Jurkat, Clone E6-1 (cell line): ENCODE results near the gene CRYBG2.

ENCODE experiments used
- DNase-seq: peaks from one replicate; pipeline ENCODE4 v3.0.0-alpha.2; 2011; ENCODE audit warnings: low read depth, low spot score
- H3K4me3 ChIP-seq: 2 replicates; pipeline ENCODE4 v1.5.1; 2011; ENCODE audit warnings: mild to moderate bottlenecking, low read length, control low read depth, moderate library complexity

The CRYBG2 gene

GRCh38 chr1:26275580-26276431 lies 78.1 kb downstream of the CRYBG2 start:
- H3K4me3 ChIP-seq = no peak overlapping the region
- DNase-seq = peak; percentile 72

- no peak overlapping the region for H3K4me3 ChIP-seq
- no peak for DNase-seq
Observed at GRCh38 chr1:26274801-26275425, 79.0 kb downstream of the CRYBG2 start.
